Skeletal muscle tissue (tissue), 4 donors: ENCODE data around the gene INTS1. TPM values are rescaled to one million over a fixed set of nuclear protein-coding genes. Genes with fewer than 3 reads are reported as not detected.

Experiments
- H3K27ac ChIP-seq: one replicate; pipeline ENCODE4 v1.7.0; 2013; ENCODE audit warnings: mild to moderate bottlenecking, low read depth, low read length, inconsistent platforms
- H3K27me3 ChIP-seq, 3 donors: one replicate each; pipeline ENCODE4 v1.7.0; 2013; ENCODE audit warnings: low read length in 3 of 3; ENCODE audit not compliant: control insufficient read depth in 3 of 3, insufficient read depth in 3 of 3
- H3K36me3 ChIP-seq, 3 donors: one replicate each; pipeline ENCODE4 v1.7.0; 2013; ENCODE audit warnings: low read length in 3 of 3; ENCODE audit not compliant: control insufficient read depth in 3 of 3, insufficient read depth in 3 of 3
- H3K4me1 ChIP-seq, 3 donors: one replicate each; pipeline ENCODE4 v1.7.0; 2013; ENCODE audit warnings: low read length in 3 of 3, mild to moderate bottlenecking in 3 of 3; ENCODE audit not compliant: control insufficient read depth in 3 of 3, insufficient read depth in 3 of 3
- H3K4me3 ChIP-seq, 3 donors: one replicate each; pipeline ENCODE4 v1.7.0; 2013; ENCODE audit warnings: low read length in 3 of 3
- H3K9ac ChIP-seq, 3 donors: one replicate each; pipeline ENCODE4 v1.7.0; 2013; ENCODE audit warnings: low read length in 3 of 3, mild to moderate bottlenecking in 3 of 3, moderate library complexity in 2 of 3, low read depth in 1 of 3
- H3K9me3 ChIP-seq, 3 donors: one replicate each; pipeline ENCODE4 v1.7.0; 2013; ENCODE audit warnings: low read length in 3 of 3; ENCODE audit not compliant: control insufficient read depth in 3 of 3
- total RNA-seq: library from RNA; depleted of rRNA; stranded (reverse); fragments of >200 nt; gene quantifications from one replicate; pipeline ENCODE4 v1.2.3, GENCODE V29; 2014
- donor health status: Osteomylitis.

INTS1 gene
- total RNA-seq, 1 donor from 2014 or later, result 16.7 TPM

DNA sequence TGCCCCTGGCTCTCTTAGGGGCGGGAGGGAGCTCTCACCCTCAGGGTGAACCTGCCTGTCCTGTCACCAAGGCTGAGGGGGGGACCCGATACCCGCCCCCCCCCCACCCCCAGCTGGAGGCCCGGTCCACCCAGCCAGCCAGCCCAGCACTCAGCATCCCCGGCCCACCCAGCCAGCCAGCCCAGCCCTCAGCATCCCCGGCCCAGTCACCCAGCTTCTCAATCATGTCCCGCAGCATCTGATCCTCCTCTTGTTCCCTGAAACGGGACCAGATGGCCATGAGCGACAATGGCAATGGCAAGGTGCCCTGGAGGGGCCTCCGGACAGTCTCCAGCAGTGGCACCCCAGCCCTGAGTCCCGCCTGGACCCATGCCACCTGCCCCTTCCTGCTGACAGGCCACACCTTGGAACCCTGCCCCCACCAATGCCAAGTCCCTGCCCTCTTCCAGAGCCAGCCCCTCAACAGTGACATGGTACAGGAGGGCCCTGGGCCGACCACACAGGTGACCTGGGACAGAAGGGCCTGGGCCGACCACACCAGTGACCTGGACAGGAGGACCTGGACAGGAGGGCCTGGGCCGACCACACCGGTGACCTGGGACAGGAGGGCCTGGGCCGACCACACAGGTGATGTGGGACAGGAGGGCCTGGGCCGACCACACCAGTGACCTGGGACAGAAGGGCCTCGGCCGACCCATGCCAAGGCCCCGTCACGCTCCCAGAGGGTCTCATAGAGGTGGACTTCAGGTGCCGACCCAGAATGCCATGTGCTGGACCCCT is 69.1 kb downstream of the INTS1 start:
- Histone ChIP-seq H3K9ac (no peak overlapping the region), H3K36me3 (peaks cover 0 to 10% (median 2%) of the 10 kb centered on the region in 3 donors), H3K4me1 (peaks cover 0 to 5% (median 0%) of the 10 kb centered on the region in 3 donors), H3K4me3 (no peak overlapping the region), H3K27ac (no peak overlapping the region), H3K9me3 (no peaks in the 10 kb centered on the region), H3K27me3 (peaks cover 14 to 19% (median 17%) of the 10 kb centered on the region in 3 donors)

DNA sequence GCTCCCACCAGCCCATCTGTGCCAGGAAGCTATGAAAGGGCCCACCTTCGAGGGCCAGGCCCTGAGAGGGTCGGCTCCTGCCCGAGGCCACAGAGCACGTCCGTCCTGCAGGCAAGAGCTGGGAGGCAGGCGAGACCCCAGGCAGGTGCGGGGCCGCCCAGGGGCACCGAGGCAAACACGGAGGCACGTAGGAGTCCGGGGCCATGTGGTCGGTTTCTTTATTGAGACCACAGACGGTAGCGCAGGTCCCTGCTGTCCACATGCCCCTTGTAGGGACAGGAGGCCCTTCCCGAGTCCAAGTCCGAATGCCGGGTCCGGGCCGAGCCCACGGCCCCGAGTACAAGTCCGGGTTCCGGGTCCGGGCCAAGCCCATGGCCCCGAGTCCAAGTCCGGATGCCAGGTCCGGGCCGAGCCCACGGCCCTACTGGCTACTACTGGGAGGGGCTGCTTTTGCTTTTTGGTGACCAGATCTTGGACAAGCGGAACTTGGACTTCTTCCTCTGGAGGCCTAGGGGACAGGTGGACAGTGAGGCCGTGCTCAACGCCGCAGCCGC is 69.9 kb downstream of the INTS1 start:
- H3K27ac ChIP-seq, result no peak overlapping the region

DNA sequence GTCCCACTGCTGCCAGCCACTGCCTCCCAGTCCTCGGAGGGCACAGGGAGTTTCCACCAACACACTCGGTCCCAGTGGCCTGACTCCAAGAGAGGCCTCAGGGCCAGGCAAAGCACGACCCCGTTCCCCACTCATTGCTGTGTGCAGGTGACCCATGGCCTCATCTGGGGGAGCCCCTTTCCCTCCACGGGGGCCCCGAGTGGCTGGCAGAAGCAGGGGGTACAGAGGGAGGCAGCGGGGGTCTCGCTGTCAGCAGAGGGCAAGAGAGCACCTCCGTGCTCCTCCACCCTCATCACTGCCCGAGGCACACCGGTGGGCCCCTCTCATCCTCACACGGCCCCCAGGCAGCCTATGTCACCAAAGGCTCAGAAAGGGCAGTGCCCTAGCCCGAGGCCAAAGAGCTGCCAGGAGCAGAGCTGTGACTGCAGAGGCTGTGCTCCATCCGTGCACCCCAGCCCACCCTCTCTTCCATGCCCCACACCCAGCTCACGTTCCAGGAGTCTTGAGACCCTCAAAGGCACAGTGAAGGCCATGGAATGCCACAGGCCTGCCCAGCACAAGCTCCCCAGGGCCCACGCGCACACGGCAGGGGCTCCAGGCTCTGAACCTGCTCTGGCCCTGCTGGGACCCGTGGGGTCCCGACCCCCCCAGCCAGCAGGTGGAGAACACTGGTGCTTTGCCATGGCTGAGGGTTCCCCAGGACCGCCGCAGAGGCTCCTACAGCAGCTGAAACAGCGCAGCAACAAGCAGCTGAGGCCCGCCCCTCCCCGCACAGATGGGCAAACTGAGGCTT is 70.9 kb downstream of the INTS1 start:
- Histone ChIP-seq H3K9me3 (no peaks in the 10 kb centered on the region), H3K4me3 (no peak overlapping the region), H3K27ac (no peak overlapping the region), H3K36me3 (peaks cover 0 to 3% (median 2%) of the 10 kb centered on the region in 3 donors), H3K27me3 (peaks cover 26 to 35% (median 32%) of the 10 kb centered on the region in 3 donors), H3K9ac (no peak overlapping the region), H3K4me1 (peaks cover 0 to 5% (median 0%) of the 10 kb centered on the region in 3 donors)

More for the DNA sequence above, 69.9 kb downstream of the INTS1 start:
- Histone ChIP-seq H3K4me1 (peaks cover 0 to 5% (median 0%) of the 10 kb centered on the region in 3 donors), H3K27me3 (peaks cover 21 to 27% (median 26%) of the 10 kb centered on the region in 3 donors), H3K36me3 (peaks cover 0 to 4% (median 2%) of the 10 kb centered on the region in 3 donors), H3K4me3 (no peak overlapping the region), H3K9me3 (no peaks in the 10 kb centered on the region), H3K9ac (no peak overlapping the region)

DNA sequence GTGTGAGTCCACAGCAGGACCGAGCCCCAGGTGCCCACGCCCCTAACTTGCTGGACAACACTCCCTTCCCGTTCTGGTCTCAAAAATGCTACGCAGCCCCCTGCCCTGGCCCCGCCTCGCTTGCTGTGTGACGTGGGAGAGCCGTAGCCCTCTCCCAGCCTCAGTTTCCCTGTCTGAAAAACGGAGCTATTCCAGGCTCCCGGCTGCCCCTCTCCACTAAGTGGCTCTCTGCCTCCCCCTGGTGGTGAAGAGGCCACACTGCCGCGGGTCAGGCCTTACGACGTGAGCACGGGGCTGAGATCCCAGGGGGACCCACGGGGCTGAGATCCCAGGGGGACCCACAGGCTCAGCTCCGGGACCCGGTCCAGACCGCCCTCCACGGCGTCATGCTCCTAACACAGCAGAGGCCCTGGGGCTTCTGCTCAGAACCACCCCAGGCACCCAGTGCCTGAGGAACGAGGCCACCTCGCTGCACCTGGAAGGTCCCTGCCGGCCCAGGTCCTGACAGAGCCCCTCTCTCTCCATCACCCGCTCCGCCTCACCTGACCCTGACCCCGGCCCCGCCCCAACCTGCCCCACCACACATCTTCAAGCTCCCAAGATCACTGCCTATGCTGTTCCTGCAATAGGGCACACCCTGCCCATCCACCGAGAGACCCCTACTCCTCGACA is 71.6 kb downstream of the INTS1 start:
- Histone ChIP-seq H3K27me3 (peaks cover 26 to 36% (median 32%) of the 10 kb centered on the region in 3 donors), H3K36me3 (peaks cover 0 to 3% (median 0%) of the 10 kb centered on the region in 3 donors), H3K9ac (no peak overlapping the region), H3K4me1 (peaks cover 0 to 5% (median 0%) of the 10 kb centered on the region in 3 donors), H3K27ac (no peak overlapping the region), H3K9me3 (no peaks in the 10 kb centered on the region), H3K4me3 (no peak overlapping the region)

DNA sequence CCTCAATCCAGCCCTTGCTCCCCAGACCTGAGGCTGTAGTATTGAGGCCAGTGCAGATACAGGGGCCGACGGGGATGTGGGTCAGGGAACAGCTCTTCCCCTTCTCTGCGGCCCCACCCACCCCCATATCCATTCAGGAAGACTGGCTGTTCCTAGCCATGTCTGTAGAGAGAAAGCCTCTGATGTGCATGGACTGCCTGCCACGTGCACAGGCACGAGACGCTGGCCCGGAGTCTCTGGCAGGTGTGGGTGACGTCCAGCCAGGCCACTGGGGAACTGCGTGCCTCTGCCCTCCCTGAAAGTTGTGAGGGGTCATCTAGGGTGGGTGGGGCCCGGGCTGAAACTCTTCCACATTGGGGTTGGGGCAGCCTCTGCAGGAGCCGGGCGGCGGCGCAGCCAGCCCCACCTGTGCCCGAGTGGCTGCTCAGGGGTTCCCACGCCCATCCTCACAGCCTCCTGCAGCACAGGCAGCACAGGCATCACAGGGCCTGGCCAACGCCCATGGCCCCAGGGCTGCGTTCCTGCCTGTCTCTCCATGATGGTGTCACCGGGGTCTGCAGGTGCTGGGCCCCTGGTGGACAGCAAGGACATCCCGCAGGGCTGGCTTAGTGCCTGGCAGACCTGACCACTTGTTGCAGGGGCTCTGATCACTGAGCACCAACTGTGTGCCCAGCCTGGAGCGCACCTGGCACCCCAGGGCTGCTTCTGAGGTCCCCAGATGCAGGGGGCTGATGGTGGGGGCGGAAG is 72.4 kb downstream of the INTS1 start:
- no peaks in the 10 kb centered on the region for H3K36me3 ChIP-seq
- H3K27ac ChIP-seq, result no peak overlapping the region
- peaks cover 0 to 5% (median 0%) of the 10 kb centered on the region in 3 donors for H3K4me1 ChIP-seq
- H3K9ac ChIP-seq, result no peak overlapping the region
- H3K9me3 ChIP-seq, result no peaks in the 10 kb centered on the region
- peaks cover 26 to 39% (median 33%) of the 10 kb centered on the region in 3 donors for H3K27me3 ChIP-seq
- no peak overlapping the region for H3K4me3 ChIP-seq

DNA sequence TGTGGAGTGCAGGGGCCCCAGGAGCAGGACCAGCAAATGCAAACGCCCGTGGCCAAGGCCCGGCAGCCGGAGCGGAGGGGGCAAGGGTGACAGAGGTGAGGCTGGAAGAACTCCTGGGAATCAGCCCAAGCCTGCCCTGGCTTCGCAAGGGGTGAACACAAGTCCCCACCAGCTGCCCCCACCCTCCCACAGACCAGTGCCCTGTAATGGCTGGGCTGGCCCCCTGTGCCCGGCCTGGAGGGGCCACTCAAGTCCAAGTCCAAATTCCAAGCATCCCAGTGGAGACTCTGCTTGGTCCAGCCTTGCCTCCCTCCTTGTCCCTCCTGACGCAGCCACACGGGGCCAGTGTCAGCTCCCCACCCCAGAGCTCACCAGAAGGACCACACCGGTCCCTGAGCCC is 73.0 kb downstream of the INTS1 start:
- Histone ChIP-seq H3K4me3 (no peak overlapping the region), H3K9ac (no peak overlapping the region), H3K4me1 (peaks cover 0 to 5% (median 0%) of the 10 kb centered on the region in 3 donors), H3K27me3 (peaks cover 26 to 44% (median 37%) of the 10 kb centered on the region in 3 donors), H3K27ac (no peak overlapping the region), H3K9me3 (no peaks in the 10 kb centered on the region), H3K36me3 (no peaks in the 10 kb centered on the region)

DNA sequence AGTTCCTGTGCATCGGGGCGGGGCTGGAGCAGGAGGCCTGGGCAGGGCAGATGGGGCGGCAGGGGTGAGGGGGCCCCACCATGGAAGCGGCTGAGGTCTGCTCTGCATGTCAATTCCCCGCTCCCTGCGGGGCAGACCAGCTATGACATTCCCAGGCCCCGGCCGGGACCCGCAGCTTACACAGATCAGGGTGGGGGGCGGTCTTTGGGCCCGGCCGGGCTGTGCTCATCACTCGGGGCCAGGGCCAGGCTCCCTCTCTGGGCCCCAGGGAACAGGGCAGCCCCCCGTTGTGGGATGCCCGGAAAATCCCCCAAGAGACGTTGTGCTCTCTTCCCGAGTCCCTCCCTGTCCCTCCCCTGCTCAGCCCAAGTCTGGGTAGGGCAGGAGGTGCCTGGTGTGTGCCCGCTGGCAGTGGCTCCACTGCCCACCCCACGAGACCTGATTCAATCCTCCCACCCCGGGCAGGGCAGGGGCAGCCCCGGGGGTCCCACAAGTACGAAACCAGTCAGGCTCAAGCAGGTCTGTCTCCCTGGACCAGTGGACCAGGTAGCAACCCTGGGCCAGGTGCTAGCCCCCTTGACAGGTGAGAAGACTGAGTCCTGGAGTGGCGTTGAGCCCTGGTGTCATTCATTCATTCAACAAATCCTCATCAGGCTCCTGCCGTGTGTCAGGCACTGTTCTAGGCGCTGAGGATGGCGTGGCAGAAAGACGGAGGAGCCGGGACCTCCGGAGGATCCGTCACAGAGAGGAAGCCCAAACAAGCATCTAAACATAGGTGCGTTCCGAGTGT is 73.9 kb downstream of the INTS1 start:
- H3K4me3 ChIP-seq, result no peak overlapping the region
- H3K36me3 ChIP-seq, result no peaks in the 10 kb centered on the region
- H3K27me3 ChIP-seq, result peaks cover 26 to 50% (median 46%) of the 10 kb centered on the region in 3 donors
- H3K9me3 ChIP-seq, result no peaks in the 10 kb centered on the region
- peaks cover 0 to 5% (median 0%) of the 10 kb centered on the region in 3 donors for H3K4me1 ChIP-seq
- no peak overlapping the region for H3K27ac ChIP-seq
- H3K9ac ChIP-seq, result no peak overlapping the region

DNA sequence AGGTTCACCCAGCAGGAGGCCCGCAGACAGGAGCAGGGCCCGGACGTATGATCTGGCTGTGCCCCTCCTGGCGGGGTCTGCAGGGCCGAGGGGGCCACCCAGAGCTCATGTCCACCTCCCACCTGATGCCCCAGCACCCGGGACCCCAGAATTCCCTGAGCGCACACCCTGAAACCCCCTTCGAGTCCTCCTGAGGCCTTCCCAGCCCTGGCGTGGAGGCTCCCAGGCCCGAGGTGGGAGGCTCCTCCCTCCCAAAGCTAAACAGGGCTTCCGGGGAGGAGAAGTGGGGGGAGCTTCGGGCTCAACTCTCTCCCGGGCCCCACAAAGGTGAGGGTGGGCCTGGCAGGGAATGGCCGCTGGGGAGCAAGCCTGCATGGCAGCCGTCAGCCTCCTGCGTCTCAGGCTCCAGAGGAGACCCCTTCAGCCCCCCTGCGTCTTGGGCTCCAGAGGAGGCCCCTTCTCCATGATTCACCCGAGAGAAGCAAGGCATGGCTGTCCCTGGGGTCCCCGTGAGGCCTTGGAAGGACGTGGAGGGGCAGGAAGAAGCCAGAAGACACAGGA is 75.2 kb downstream of the INTS1 start:
- peaks cover 0 to 5% (median 0%) of the 10 kb centered on the region in 3 donors for H3K4me1 ChIP-seq
- peaks cover 26 to 50% (median 46%) of the 10 kb centered on the region in 3 donors for H3K27me3 ChIP-seq
- H3K9me3 ChIP-seq, result no peaks in the 10 kb centered on the region
- H3K4me3 ChIP-seq, result no peak overlapping the region
- no peak overlapping the region for H3K27ac ChIP-seq
- H3K36me3 ChIP-seq, result no peaks in the 10 kb centered on the region
- H3K9ac ChIP-seq, result no peak overlapping the region
